HG03558 (cell line): Measurements from ENCODE around the gene CCR9.

Experiments
- ATAC-seq: cut with Tn5 transposase; IDR thresholded peaks from one replicate; pipeline ENCODE4 v1.9.1; 2021; ENCODE audit warnings: moderate number of reproducible peaks; ENCODE audit not compliant: unreplicated experiment; ENCODE audit errors: extremely low read depth

CCR9 gene

GRCh38 chr3:45906681-45907407, 20.5 kb downstream of the CCR9 start:
- no peak for ATAC-seq

GRCh38 chr3:45907769-45908705, 21.7 kb downstream of the CCR9 start:
- no peak for ATAC-seq

- no peak for ATAC-seq
These were observed 22.4 kb downstream of the CCR9 start for GRCh38 chr3:45908761-45909160.

GRCh38 chr3:45909542-45909941, 23.2 kb downstream of the CCR9 start:
- no peak for ATAC-seq

- ATAC-seq: no peak
These were observed 24.5 kb downstream of the CCR9 start for GRCh38 chr3:45910892-45911291.

GRCh38 chr3:45911511-45912226, 25.3 kb downstream of the CCR9 start:
- no peak for ATAC-seq

- ATAC-seq: no peak
These were observed 26.1 kb downstream of the CCR9 start for GRCh38 chr3:45912435-45912834.

GRCh38 chr3:45914362-45915058, 28.2 kb downstream of the CCR9 start:
- no peak for ATAC-seq

GRCh38 chr3:45915059-45915439, 28.7 kb downstream of the CCR9 start:
- no peak for ATAC-seq

GRCh38 chr3:45915518-45916231, 29.3 kb downstream of the CCR9 start:
- ATAC-seq: peak; percentile 85

GRCh38 chr3:45917146-45917898, 31.0 kb downstream of the CCR9 start:
- ATAC-seq: no peak

- ATAC-seq: no peak
These were observed 35.1 kb downstream of the CCR9 start for GRCh38 chr3:45921158-45922038.

GRCh38 chr3:45922039-45922326, 35.6 kb downstream of the CCR9 start:
- no peak for ATAC-seq

GRCh38 chr3:45922950-45923590, 36.7 kb downstream of the CCR9 start:
- ATAC-seq: no peak

GRCh38 chr3:45923755-45924154, 37.4 kb downstream of the CCR9 start:
- ATAC-seq: no peak

- ATAC-seq: no peak
These were observed 41.5 kb downstream of the CCR9 start for GRCh38 chr3:45927881-45928280.

GRCh38 chr3:45929042-45929679, 42.8 kb downstream of the CCR9 start:
- ATAC-seq: no peak
